OCI-LY1 (cell line): ENCODE results near the gene AKNAD1.

Experiments
- H2AFZ ChIP-seq: fragments of 200-600 bp; sonication (generic), shearing (Covaris generic); 2 replicates; pipeline ENCODE4 v1.6.0; 2014; ENCODE audit warnings: antibody characterized with exemption, mild to moderate bottlenecking, low read length
- H3F3A ChIP-seq: fragments of 200-600 bp; sonication (generic), shearing (Covaris generic); 2 replicates; pipeline ENCODE4 v1.6.0; 2014; ENCODE audit warnings: mild to moderate bottlenecking, antibody characterized with exemption, low read length, moderate library complexity; ENCODE audit not compliant: insufficient read depth
- H3K27ac ChIP-seq: fragments of 200-600 bp; sonication (generic); 2 replicates; pipeline ENCODE4 v1.5.1; 2014; ENCODE audit warnings: low read length, mixed run types, mild to moderate bottlenecking, low read depth; ENCODE audit not compliant: poor library complexity, severe bottlenecking
- H3K27me3 ChIP-seq: fragments of 200-600 bp; sonication (generic); 2 replicates; pipeline ENCODE4 v1.6.0; 2014; ENCODE audit warnings: antibody characterized with exemption, mild to moderate bottlenecking, low read length, moderate library complexity; ENCODE audit not compliant: insufficient read depth
- H3K36me3 ChIP-seq: fragments of 200-600 bp; sonication (generic); 2 replicates; pipeline ENCODE4 v1.6.1; 2014; ENCODE audit warnings: mild to moderate bottlenecking, antibody characterized with exemption, low read length, moderate library complexity, mixed read lengths; ENCODE audit not compliant: insufficient read depth
- H3K4me1 ChIP-seq: fragments of 200-600 bp; sonication (generic); 2 replicates; pipeline ENCODE4 v1.5.1; 2014; ENCODE audit warnings: mild to moderate bottlenecking, low read length, moderate library complexity; ENCODE audit not compliant: insufficient read depth, severe bottlenecking
- H3K4me2 ChIP-seq: fragments of 200-600 bp; sonication (generic), shearing (Covaris generic); 2 replicates; pipeline ENCODE4 v1.6.1; 2014; ENCODE audit warnings: low read length
- H3K4me3 ChIP-seq: fragments of 200-600 bp; sonication (generic); 2 replicates; pipeline ENCODE4 v1.5.1; 2014; ENCODE audit warnings: low read length, low read depth, mild to moderate bottlenecking, mixed read lengths; ENCODE audit not compliant: poor library complexity, severe bottlenecking
- H3K79me2 ChIP-seq: fragments of 200-600 bp; shearing (Covaris generic); 2 replicates; pipeline ENCODE4 v1.6.1; 2016; ENCODE audit warnings: mixed run types, low read length, mixed read lengths; ENCODE audit not compliant: insufficient read depth
- H3K9ac ChIP-seq: fragments of 200-600 bp; sonication (generic), shearing (Covaris generic); 2 replicates; pipeline ENCODE4 v1.6.1; 2014; ENCODE audit warnings: mild to moderate bottlenecking, low read length, mixed read lengths
- H3K9me2 ChIP-seq: fragments of 200-600 bp; sonication (generic), shearing (Covaris generic); 2 replicates; pipeline ENCODE4 v1.6.1; 2014; ENCODE audit warnings: low read depth, mild to moderate bottlenecking, low read length, mixed read lengths
- H3K9me3 ChIP-seq: fragments of 200-600 bp; shearing (Covaris generic); 2 replicates; pipeline ENCODE4 v1.6.1; 2014; ENCODE audit warnings: low read length, mixed read lengths
- H4K20me1 ChIP-seq: fragments of 200-600 bp; sonication (generic), shearing (Covaris generic); 2 replicates; pipeline ENCODE4 v1.6.0; 2016; ENCODE audit warnings: mild to moderate bottlenecking, low read length; ENCODE audit not compliant: insufficient read depth
- EZH2 ChIP-seq: fragments of 200-600 bp; sonication (generic), shearing (Covaris generic); IDR thresholded peaks from 2 replicates; pipeline ENCODE4 v1.8.0; 2017; ENCODE audit warnings: borderline replicate concordance, mixed run types, mild to moderate bottlenecking, antibody characterized with exemption, low read length, moderate library complexity, mixed read lengths
- TF ChIP-seq, protein P1 (sequence below): fragments of 200-600 bp; sonication (generic), shearing (Covaris generic); IDR thresholded peaks from 2 replicates; pipeline ENCODE4 v1.5.1; 2017; ENCODE audit warnings: mild to moderate bottlenecking, antibody characterized with exemption, low read length, moderate library complexity, mixed read lengths

The AKNAD1 gene

DNA sequence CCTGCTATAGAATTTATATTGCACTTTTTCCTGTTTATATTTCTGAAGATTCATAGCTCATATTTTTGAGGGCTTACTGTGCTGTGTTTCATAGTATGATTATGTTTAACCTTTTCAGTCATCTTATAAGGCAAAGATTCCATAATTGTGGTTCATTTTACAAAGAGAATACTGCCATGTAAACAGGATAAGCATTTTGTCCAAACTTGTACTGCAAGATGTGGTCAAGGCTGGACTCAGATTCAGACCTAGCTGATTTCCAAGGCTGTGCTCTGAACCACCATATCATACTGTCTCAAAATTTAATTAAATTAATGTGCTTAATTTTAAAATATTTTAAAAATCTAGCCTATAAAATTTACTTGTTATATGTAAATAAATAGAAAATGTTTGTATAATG, 79.1 kb downstream of the AKNAD1 start:
- Histone ChIP-seq H3K9me2 (no peaks in the 10 kb centered on the region), H3K4me1 (no peaks in the 10 kb centered on the region), H3K27ac (no peak overlapping the region), H3K4me2 (no peak overlapping the region), H3K36me3 (peaks cover 81% of the 10 kb centered on the region), H3K79me2 (no peaks in the 10 kb centered on the region), H3K27me3 (no peaks in the 10 kb centered on the region), H2AFZ (no peak overlapping the region), H4K20me1 (no peaks in the 10 kb centered on the region), H3K4me3 (no peak overlapping the region), H3K9me3 (no peaks in the 10 kb centered on the region), H3K9ac (no peak overlapping the region), H3F3A (no peaks in the 10 kb centered on the region)
- TF ChIP-seq EZH2, result no peak
- TF ChIP-seq, protein P1, sequence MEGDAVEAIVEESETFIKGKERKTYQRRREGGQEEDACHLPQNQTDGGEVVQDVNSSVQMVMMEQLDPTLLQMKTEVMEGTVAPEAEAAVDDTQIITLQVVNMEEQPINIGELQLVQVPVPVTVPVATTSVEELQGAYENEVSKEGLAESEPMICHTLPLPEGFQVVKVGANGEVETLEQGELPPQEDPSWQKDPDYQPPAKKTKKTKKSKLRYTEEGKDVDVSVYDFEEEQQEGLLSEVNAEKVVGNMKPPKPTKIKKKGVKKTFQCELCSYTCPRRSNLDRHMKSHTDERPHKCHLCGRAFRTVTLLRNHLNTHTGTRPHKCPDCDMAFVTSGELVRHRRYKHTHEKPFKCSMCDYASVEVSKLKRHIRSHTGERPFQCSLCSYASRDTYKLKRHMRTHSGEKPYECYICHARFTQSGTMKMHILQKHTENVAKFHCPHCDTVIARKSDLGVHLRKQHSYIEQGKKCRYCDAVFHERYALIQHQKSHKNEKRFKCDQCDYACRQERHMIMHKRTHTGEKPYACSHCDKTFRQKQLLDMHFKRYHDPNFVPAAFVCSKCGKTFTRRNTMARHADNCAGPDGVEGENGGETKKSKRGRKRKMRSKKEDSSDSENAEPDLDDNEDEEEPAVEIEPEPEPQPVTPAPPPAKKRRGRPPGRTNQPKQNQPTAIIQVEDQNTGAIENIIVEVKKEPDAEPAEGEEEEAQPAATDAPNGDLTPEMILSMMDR, result no peak

DNA sequence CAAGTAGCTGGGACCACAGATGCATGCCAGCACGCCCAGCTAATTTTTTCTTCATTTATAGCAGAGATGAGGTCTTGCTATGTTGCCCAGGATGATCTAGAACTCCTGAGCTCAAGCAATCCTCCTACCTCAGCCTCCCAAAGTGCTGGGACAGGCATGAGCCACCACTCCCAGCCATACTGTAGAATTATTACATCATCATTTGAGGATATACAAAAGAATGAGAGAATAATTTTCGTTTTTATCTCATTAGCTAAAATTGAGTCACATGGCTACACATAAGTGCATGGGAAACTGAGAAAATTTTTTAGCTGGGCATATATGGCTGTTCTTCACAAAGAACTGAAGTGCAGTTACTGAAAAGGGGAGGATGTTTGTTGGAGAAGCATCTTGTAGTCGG, 89.2 kb downstream of the AKNAD1 start:
- no peaks in the 10 kb centered on the region for H3K79me2 ChIP-seq
- H3F3A ChIP-seq, result no peaks in the 10 kb centered on the region
- H3K4me2 ChIP-seq, result no peak overlapping the region
- H3K27ac ChIP-seq, result no peak overlapping the region
- H3K4me1 ChIP-seq, result no peaks in the 10 kb centered on the region
- H3K9me3 ChIP-seq, result no peaks in the 10 kb centered on the region
- H3K9ac ChIP-seq, result no peak overlapping the region
- H3K36me3 ChIP-seq, result peaks cover 44% of the 10 kb centered on the region; the same call in 1 of the 2 replicates
- no peaks in the 10 kb centered on the region for H3K9me2 ChIP-seq
- H3K27me3 ChIP-seq, result no peaks in the 10 kb centered on the region
- TF ChIP-seq, protein P1, result no peak
- TF ChIP-seq EZH2, result no peak
- no peaks in the 10 kb centered on the region for H4K20me1 ChIP-seq
- no peak overlapping the region for H3K4me3 ChIP-seq
- H2AFZ ChIP-seq, result no peak overlapping the region

DNA sequence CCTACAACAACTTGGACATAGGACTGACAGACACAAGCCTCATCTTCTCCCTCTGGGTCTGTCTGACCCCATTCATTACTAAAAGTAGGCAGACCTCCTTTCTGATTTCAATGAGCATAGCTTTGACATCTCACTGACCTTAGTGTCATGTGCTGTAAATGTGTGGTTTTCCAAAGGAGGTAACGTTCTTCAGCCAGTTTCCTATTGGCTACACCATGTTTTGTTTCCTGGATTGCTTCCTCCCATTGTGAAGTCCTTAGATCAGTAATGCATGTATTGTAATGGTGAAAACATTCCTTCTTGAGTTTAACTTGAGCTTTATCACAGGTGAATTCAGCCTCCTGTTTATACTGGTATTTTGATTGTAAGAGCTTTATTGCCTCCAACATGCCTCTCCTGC, 89.8 kb downstream of the AKNAD1 start:
- TF ChIP-seq, protein P1, result no peak
- TF ChIP-seq EZH2, result no peak
- Histone ChIP-seq H3K27ac (no peak overlapping the region), H3K4me2 (no peak overlapping the region), H3K27me3 (no peaks in the 10 kb centered on the region), H3K79me2 (no peaks in the 10 kb centered on the region), H3K9me3 (no peaks in the 10 kb centered on the region), H3F3A (no peaks in the 10 kb centered on the region), H3K9ac (no peak overlapping the region), H4K20me1 (no peaks in the 10 kb centered on the region), H3K9me2 (no peaks in the 10 kb centered on the region), H2AFZ (no peak overlapping the region), H3K36me3 (peaks cover 45% of the 10 kb centered on the region), H3K4me3 (no peak overlapping the region), H3K4me1 (no peaks in the 10 kb centered on the region)
